Posterior cingulate gyrus (tissue), 11 donors: ENCODE data around the gene LRCH4.
"Not testable (repeated sequence)": the region's sequence is repeated elsewhere in the genome, so short reads cannot be mapped to it uniquely, and the experiment has no call there.

Experiments
- DNase-seq, 10 donors: peaks; one replicate each; pipeline versions ENCODE4 v3.0.0 to v3.0.0-alpha.2; 2020 to 2021; ENCODE audit warnings: mixed read lengths in 3 of 10
- intact Hi-C: fragments of 100-400 bp; cut with DNase I; formaldehyde crosslinking; loops from one replicate; pipeline ENCODE4 v1.15.1; 2023

Gene LRCH4

GRCh38 chr7:100548446-100548845 lies 37.5 kb downstream of the LRCH4 start:
- DNase-seq, intact Hi-C loops: not testable (repeated sequence)

- intact Hi-C loops, result no loop called here
- DNase-seq, result no peak
These were observed 38.1 kb downstream of the LRCH4 start for GRCh38 chr7:100547872-100548271.

- intact Hi-C loops, result no loop called here
- DNase-seq, result peak in 1 of 10 donors; percentile 32
These were observed 38.8 kb downstream of the LRCH4 start for GRCh38 chr7:100546926-100547800.

- DNase-seq, result no peak
- intact Hi-C loops, result no loop called here
These were observed 39.6 kb downstream of the LRCH4 start for GRCh38 chr7:100546129-100546925.

- intact Hi-C loops, result no loop called here
- peak in 1 of 10 donors; percentile 43 for DNase-seq
These were observed 40.4 kb downstream of the LRCH4 start for GRCh38 chr7:100545360-100546128.

- DNase-seq, result no peak
- intact Hi-C loops, result no loop called here
These were observed 41.0 kb downstream of the LRCH4 start for GRCh38 chr7:100544967-100545359.

GRCh38 chr7:100544386-100544785 lies 41.5 kb downstream of the LRCH4 start:
- intact Hi-C loops, result no loop called here
- DNase-seq, result no peak

GRCh38 chr7:100543586-100543985 lies 42.3 kb downstream of the LRCH4 start:
- intact Hi-C loops, result no loop called here
- DNase-seq, result no peak

GRCh38 chr7:100541309-100541708 lies 44.6 kb downstream of the LRCH4 start:
- peak in 1 of 10 donors; percentile 12 for DNase-seq

GRCh38 chr7:100540073-100540723 lies 45.7 kb downstream of the LRCH4 start:
- DNase-seq, result peak in 1 of 10 donors; percentile 4
- intact Hi-C loops, result no loop called here

More at GRCh38 chr7:100541309-100541708, 44.6 kb downstream of the LRCH4 start:
- intact Hi-C loops, result not testable (repeated sequence)

- intact Hi-C loops, result loop anchor here (5.0 kb wide), 1 partner anchor 47 kb away; no protein-coding TSS in a partner anchor
- DNase-seq, result no peak
These were observed 46.4 kb downstream of the LRCH4 start for GRCh38 chr7:100539436-100540006.

- DNase-seq, result peak; percentile 100
- intact Hi-C loops, result loop anchor here (5.0 kb wide), 1 partner anchor 47 kb away; no protein-coding TSS in a partner anchor
These were observed 47.1 kb downstream of the LRCH4 start, which contains the start of gene AGFG2 for GRCh38 chr7:100538654-100539435. AGFG2 (plus strand) TSS chr7:100539203; CDS start chr7:100539347, 144 bp downstream.

- no peak for DNase-seq
- intact Hi-C loops, result loop anchor here (5.0 kb wide), 1 partner anchor 46 kb away; no protein-coding TSS in a partner anchor
These were observed 47.6 kb downstream of the LRCH4 start for GRCh38 chr7:100538348-100538653.

- intact Hi-C loops, result loop anchor here (5.0 kb wide), 1 partner anchor 44 kb away; no protein-coding TSS in a partner anchor
- not testable (repeated sequence) for DNase-seq
These were observed 49.2 kb downstream of the LRCH4 start for GRCh38 chr7:100536695-100537094.

- intact Hi-C loops, result loop anchor here (5.0 kb wide), 1 partner anchor 44 kb away; no protein-coding TSS in a partner anchor
- DNase-seq, result not testable (repeated sequence)
These were observed 49.9 kb downstream of the LRCH4 start for GRCh38 chr7:100535982-100536381.

- intact Hi-C loops, result no loop called here
- DNase-seq, result no peak
These were observed 53.5 kb downstream of the LRCH4 start for GRCh38 chr7:100532165-100533022.

GRCh38 chr7:100528108-100528866 lies 57.6 kb downstream of the LRCH4 start:
- peak in 1 of 10 donors; percentile 15 for DNase-seq
- intact Hi-C loops, result not testable (repeated sequence)
